Transverse colon (tissue), 4 donors: ENCODE data around the gene TDRD3.

ENCODE experiments used
- POLR2A ChIP-seq: fragments of 450-650 bp; IDR thresholded peaks from one replicate; pipeline ENCODE4 v1.6.1; 2016; ENCODE audit warnings: antibody characterized with exemption, mild to moderate bottlenecking, moderate library complexity
- POLR2AphosphoS5 ChIP-seq, 3 donors: sonication (generic); formaldehyde crosslinking; IDR thresholded peaks; one replicate each; pipeline ENCODE4 v1.6.1; 2016; ENCODE audit warnings: antibody characterized with exemption in 3 of 3
- TF ChIP-seq, protein P1 (sequence below), 5 experiments: fragments of 200-600 bp in 3 of 5; fragments of 450-650 bp in 2 of 5; sonication (generic) in 3 of 5; IDR thresholded peaks; 1 replicate in 2 of 5; 2 replicates in 3 of 5; pipeline ENCODE4 v1.5.1; 2016 to 2017; ENCODE audit warnings: antibody characterized with exemption in 5 of 5, inconsistent platforms in 3 of 5, mild to moderate bottlenecking in 2 of 5, moderate library complexity in 1 of 5

DNA sequence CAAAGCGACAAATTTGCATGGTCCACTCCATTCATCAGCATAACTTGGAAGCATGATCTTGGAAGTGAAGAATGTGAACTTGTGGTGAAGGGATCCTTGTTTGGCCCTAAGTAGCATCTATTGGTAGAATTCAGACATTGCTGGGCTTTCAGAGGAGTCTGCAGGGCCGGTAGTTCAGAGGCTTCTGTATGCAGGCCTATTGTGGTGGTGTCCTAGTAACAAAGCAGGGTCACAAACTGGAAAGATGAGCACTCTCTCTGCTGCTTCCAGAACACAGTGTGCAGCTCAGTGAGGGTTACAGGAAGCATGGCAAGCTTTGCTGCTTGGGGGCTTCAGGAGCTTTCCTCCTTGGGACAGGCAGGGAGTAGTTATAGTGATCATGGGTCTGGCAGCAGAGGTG lies 206.0 kb downstream of the TDRD3 start:
- TF ChIP-seq POLR2A: no peak
- TF ChIP-seq, protein P1, sequence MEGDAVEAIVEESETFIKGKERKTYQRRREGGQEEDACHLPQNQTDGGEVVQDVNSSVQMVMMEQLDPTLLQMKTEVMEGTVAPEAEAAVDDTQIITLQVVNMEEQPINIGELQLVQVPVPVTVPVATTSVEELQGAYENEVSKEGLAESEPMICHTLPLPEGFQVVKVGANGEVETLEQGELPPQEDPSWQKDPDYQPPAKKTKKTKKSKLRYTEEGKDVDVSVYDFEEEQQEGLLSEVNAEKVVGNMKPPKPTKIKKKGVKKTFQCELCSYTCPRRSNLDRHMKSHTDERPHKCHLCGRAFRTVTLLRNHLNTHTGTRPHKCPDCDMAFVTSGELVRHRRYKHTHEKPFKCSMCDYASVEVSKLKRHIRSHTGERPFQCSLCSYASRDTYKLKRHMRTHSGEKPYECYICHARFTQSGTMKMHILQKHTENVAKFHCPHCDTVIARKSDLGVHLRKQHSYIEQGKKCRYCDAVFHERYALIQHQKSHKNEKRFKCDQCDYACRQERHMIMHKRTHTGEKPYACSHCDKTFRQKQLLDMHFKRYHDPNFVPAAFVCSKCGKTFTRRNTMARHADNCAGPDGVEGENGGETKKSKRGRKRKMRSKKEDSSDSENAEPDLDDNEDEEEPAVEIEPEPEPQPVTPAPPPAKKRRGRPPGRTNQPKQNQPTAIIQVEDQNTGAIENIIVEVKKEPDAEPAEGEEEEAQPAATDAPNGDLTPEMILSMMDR (IDR thresholded peaks at IDR 0.05): no peak
- TF ChIP-seq POLR2AphosphoS5 (IDR thresholded peaks at IDR 0.05): no peak
